Measurements from ENCODE around the gene SFR1.
A peak's percentile ranks its signal among the peaks of the same experiment; 100 is the strongest.

SFR1 gene, protein sequence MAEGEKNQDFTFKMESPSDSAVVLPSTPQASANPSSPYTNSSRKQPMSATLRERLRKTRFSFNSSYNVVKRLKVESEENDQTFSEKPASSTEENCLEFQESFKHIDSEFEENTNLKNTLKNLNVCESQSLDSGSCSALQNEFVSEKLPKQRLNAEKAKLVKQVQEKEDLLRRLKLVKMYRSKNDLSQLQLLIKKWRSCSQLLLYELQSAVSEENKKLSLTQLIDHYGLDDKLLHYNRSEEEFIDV

DNA sequence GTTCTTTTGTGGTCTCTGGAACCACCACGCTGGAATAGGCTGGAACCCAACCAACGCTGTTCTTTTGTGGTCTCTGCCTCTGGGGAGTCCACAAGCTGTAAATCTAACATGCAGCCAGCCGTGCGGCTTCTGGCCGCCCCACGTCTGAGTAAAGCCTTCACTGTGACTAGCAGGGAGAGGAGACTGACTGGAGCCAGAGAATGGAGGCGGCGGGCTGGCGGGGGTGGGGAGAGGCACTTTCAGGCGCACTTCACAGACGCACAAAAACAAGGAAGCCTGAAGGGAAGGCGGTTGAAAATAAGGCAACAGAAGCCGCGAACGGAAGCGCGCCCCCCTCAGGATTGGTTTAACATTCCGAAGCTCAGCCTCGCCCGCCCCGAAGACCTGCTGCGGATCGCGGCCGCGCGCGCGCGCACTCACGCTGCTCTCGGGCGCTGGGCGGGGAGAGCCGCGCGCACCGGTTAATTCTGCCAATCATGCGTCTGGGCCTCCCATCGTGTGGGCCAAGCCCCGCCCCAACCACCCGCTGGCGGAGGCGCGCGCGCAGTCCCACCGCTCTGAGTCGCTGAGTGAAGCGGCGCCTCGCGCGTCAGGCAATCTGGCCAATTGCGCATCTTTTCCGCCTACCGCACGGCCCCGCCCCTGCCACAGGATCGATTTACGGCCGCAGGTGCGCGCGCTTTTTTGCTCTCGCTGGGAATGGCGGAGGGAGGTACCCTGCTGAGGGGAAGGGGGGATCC, at the start of gene SFR1:
TSS of gene SFR1 (plus strand) at position 687 of the 740 bp plus-strand sequence. CDS start at position 700, 13 bp downstream.
- DNase-seq: peak; percentile 99
- ATAC-seq: peak; percentile 93

DNA sequence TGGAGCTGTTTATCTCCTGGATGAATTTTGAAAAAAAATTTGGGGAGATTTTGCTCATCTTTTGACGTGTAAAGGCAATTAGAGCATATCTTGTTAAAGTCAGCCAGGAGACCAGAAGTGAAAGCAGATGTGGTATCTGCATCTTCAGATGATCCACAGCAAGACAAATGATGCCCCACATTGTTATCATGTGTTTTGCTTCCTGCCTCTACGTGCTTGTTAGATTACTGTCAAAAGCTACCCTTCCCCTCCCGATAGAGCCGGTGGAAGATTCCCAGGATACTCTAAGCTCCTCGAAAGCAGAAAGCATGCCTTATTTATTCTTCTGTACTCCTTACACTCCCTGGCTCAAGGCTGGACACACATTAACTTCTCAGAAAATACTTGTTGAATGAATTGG, 49.2 kb upstream of the SFR1 start:
- ATAC-seq (no peak), DNase-seq (no peak)

DNA sequence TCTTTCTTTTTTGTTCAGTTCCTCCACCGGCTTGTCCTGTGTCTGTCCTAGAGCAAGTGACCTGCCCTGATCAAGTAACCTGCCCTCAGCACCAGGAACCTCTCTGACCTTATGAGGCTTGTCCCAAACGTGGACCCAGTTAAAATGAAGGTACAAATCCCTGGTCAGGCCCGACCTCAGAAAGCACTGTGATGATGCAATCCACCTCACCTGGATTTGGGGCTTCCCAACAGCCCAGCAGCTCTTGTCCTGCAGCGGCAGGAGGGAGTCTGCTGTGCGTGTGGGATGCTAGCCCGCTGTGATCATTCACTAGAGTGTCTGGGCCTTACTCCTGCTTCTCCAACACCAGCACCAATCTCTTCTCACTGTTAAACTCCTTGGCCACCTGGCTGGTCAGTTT, 47.5 kb upstream of the SFR1 start:
- DNase-seq (no peak), ATAC-seq (no peak)

DNA sequence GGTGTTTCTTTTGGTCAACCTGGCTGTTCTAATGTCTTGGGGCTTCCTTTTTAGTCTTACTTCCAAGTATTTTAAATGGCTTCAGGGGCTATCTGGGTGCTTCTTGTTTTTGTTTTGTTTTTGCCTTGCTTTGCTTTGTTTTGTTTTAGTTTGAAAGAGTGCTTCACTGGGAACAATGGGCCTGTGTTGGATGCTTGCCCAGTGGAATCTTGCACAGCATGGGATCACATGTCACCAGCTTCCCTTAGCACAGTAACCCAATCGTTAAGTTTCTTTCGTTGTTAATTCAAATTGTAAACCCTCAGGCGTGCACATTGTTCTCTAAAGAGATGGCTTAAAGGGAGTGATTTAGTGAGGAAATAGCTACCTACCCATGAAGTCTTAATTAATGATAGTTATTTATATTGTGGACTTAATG, 45.2 kb upstream of the SFR1 start:
- no peak for ATAC-seq
- no peak for DNase-seq

DNA sequence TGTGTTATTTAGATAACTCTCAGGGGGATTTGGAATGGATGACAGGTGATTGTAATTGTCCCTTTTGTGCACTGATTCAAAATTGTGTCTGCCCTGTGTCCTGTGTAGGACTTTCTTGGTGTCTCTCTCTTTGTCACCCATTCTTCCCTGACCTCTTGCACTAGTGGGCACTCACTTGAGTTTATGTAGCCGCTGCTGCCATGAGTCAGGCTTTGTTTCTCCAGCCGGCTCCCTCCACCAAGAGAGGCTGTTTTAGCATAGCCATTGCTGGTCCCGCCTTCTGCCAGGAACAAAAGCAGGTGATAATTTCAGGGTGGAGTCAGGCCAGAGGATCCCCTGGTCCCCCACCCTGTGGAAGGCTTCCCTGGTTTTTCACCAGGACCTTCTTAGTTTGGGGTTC, 44.7 kb upstream of the SFR1 start:
- DNase-seq: no peak

DNA sequence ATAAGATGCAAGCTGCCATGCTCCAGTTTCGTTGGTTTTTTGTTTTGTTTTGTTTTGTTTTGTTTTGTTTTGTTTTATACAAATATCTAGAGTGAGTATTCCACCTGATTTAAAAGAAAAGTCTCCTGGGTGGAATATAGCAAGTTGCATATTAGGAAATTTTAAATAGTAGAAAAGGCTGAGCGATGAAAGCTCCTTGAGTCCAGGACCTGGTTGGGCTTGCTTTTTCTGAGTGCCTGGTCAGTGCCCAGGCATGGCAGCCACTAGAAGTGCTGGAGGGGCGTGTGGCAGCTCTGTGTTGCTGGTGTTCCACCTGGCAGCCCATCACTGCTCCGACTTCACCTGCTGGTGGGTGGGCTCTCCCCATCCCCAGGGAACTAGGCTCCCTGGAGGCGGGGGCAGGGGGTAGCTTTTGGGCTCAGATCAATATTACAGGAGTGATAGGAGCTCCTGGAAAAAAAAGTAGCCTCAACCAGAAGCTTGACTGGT, 44.3 kb upstream of the SFR1 start:
- ATAC-seq (no peak), DNase-seq (no peak)

More for the DNA sequence above, 44.7 kb upstream of the SFR1 start:
- ATAC-seq: no peak

DNA sequence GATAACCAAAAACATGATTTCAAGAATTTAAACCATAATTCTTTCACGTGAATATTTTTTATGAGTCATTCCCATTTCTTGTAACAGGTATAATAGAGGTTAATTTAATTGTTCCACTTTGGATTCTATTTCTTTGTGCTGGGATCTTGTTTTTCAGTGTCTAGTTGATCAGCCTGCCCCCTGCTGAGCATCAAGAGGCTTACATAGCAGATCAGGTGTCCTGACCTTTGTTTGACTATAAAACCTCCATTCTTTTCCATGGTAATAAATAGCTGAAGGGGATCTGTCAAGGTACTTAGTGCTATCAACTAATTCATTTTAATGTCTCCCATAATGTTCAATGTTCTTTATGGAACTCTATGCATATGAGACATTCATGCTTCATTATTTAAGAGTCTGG, 41.2 kb upstream of the SFR1 start:
- no peak for ATAC-seq

DNA sequence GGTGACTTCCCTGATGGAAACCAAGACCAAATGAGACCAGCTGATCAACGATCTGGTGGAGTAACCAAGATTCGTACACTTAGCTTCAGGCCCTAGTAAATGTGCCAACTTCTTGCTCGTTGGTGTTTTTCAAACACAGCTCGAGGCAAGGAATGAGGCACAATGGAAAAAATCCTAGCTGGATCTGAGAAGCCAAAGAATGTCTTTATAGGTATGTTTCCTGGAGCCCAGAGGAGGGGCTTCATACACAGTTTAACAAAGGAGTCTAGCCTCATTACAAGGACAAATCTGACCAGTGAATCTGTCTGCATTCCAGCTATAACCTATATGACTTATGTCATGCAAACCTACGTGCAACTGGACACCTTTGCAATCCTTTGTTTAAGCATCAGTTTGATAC, 40.0 kb upstream of the SFR1 start:
- no peak for ATAC-seq
- no peak for DNase-seq

More for the DNA sequence above, 41.2 kb upstream of the SFR1 start:
- DNase-seq: no peak

DNA sequence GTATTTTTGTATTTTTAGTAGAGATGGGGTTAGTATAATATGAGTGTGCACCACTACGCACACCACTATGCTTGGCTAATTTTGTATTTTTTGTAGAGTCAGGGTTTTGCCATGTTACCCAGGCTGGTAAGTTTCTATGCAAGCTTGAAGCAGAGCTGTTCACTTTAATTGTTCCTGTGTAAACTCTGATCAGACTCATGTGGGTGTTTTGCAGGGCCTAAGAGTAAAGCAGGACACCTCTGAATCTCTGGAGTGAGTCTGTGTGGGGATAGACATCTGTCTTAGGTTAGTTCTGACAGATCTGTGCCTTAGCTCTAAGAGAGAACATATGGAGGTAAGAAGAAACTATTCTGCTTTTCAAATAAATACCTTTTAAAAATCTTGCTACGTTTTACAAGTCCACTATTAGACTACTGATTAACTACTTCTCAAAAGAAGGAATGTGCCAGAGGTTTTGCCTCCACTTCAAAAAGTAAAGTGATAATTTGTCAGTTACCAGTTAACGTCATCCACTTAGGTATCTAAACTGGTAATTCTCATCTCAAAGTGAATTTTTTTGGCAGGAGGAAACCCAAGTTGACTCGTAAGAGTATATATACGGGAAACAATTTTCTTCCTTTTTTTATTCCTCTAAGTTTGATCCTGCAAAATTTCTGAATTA, 37.4 kb upstream of the SFR1 start:
- ATAC-seq (no peak), DNase-seq (no peak)

DNA sequence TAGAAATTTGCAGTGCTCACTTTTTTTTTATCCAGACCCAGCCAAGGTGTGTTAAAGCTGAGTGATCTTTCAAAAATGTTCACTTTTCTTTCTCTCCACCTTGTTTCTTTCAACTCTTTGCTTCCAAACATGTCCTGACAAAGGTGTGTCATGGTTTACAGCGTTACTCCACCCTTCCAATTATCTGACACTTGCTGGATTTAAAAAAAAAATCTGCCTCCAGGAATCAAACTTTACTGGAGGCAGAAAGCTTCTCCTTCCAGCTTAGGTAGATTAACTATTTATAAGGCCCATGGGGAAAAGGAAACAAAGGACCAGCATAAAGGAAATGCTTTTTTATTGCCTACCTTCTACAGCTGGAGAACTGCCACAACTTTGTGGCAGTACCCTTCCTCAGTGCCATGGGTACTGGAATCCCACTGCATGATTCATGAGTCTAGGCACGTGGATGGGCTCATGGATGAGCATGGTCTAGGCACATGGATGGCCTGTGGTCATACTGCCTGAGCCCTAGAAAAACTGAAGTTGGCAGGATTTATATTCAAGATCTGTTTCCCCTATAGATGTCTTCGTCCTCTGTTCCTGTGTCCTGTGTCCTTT, 36.1 kb upstream of the SFR1 start, which contains the start of gene COL17A1:
TSS of gene COL17A1 (minus strand) at position 80 of the 600 bp plus-strand sequence. CDS start 5,207 bp downstream, outside the sequence.
- ATAC-seq (no peak), DNase-seq (no peak)

DNA sequence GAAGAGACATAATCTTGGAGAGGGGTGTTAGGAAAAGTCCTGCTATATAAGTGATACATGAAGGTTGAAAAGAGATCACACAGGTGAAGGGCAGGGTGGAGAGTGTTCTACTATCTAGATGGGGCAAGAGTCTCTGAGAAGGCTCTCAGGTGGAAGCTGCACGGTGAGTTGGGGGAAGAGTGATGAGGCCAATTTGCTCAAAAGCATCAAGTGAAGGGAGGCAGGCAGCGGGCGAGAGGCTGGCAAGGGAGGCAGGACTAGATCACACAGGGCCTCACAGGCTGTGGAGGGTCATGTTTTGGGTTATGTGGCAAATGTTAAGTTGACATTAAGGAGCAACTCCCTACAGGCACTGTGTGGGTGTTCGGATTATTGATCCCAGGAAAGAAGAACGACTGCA, 33.7 kb upstream of the SFR1 start:
- ATAC-seq (no peak), DNase-seq (no peak)

DNA sequence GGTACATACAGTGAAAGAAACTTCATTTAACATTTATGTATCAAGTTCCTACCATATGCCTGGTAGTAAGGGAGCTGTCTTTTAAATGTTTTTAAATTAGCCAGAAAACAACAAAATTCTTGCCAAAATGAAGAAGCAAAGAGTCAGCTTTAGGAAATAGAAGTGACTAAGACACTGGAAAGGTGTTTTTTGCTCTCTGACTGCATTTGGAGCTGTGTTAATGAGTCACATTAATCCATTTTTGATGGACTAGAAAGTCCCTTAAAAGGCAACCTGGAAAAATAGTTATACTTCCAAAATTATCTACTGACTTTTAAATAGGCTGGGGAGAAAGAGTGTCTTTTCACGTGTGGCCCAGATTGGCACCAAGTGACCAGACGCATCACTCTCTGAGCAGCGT, 32.4 kb upstream of the SFR1 start:
- no peak for DNase-seq
- no peak for ATAC-seq

DNA sequence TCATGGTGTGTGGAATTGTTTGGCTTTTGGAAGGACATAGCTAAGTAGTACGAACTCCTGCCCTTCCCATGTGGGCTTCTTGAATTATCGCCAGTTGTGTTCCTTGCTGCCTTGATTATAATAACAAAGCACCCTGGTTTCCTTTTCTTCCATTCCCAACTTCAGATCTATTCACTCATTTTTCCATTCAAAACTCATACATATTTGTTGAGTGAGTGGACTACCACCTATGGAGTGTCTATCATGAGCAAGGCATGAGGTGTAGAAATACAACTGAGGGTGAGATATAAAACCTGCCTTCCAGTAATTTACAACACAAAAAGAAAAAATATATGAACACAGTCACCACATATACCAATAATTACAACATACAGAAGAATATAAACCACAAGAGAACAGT, 31.4 kb upstream of the SFR1 start:
- no peak for DNase-seq
- no peak for ATAC-seq

DNA sequence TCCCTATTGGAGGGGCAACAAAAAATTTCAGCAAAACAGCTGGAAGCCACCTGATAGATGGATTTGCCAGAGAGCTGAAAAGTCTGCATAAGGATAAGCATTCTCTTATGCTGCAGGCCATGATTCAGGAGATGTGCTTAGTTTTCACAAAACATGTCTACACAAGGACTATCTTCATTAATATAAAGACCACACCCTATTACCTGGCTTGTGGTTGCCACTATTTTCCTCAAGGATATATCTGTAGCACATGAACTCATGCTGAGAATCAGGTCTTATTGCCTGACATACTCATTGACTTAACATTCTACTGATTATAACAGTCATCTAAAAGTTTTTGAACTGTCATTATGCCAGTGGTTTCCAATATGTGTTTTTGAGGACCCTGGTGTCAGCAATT, 29.2 kb upstream of the SFR1 start:
- ATAC-seq: no peak

DNA sequence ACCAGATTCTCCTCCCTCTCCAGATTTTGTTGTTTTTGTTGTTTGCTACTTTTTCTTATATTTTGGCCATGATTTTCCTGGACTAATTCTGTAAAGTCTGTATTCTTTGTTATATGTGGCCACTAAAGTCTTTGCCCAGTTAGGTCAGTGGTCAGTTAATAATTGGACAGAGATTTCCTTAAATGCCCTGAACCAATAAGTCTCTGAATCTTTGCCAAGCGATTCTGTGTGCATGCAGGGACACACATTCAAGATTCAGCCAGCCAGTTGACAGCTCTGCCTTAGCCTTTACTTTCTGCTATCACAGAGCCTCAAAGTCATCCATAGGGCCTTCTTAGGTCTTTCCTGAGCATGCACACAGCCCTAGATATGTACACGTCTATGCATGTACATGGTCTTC, 25.3 kb upstream of the SFR1 start:
- DNase-seq: no peak
- no peak for ATAC-seq

More for the DNA sequence above, 29.2 kb upstream of the SFR1 start:
- no peak for DNase-seq

DNA sequence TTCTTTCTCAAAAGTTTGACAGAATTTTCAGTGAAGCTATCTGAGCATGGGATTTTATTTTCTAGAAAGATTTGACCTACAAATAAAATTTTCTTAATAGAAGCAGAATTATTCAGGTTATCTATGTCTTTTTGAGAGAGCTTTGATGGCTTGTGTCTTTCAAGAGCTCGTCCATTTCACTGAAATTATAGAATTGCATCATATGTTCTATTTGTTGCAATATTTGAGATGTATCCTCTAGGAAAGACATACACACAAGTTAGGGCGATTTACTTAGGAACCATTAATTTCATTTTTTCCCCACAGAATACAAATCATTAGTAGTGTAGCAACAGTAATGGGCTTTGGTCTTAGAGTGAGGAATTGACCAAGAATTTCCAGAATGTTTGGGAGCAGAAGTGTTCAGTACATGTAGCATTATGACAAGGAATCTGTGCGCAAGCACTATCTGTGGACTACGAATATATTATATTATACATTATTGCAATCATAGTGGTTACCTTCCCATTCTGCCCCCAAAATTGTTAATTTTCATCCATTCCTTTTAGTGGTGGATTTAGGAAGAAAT, 23.5 kb upstream of the SFR1 start:
- ATAC-seq (no peak), DNase-seq (no peak)

DNA sequence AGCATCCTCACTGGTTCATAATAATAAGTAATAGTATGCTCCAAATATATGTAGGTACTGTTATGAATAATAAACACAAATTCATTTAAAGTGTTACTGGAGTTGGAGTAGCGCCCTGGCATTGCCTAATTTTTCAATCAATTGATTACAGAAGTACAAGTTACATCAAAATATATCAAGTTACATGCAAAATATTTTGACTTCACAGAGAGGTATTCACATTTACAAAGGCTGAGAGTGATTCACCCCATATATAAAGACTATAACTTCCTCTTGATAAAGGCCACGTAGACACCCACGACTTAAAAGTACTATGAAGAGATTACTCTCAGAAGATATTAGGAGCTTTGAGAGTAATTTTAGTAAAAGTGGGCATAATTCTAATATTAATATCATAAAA, 22.7 kb upstream of the SFR1 start:
- no peak for DNase-seq
- ATAC-seq: no peak

DNA sequence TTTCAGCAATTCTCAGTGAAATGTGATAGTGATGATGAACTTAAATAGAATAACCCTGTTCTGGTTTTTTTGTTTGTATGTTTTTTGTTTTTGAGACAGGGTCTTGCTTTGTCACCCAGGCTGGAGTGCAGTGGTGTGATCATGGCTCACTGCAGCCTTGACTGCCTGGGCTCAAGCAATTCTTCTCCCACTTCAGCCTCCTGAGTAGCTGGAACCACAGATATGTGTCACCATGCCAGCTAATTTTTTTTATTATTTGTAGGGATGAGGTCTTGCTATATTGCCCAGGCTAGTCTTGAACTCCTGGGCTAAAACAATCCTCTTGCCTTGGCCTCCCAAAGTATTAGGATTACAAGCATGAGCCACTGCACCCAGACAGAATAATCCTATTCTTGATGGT, 22.0 kb upstream of the SFR1 start:
- DNase-seq (no peak), ATAC-seq (no peak)

DNA sequence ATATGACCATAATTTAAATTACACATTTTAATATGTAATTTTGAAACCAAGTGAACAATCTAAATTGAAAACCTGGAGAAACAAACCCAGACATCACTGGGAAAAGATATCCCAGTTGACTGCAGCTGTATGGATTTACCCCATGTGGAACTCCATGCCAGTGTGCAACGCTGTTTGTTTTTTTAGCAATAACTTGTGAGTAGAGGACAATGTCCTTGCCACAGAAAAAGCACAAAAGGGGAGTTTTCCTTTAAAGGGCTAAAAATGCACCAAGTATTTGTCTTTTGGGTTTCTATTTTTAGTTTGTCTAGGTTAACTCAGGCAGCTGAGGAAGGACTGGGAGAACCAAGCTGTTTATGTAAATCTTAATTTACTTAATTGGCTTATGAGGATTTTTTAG, 21.2 kb upstream of the SFR1 start:
- DNase-seq (no peak), ATAC-seq (no peak)

DNA sequence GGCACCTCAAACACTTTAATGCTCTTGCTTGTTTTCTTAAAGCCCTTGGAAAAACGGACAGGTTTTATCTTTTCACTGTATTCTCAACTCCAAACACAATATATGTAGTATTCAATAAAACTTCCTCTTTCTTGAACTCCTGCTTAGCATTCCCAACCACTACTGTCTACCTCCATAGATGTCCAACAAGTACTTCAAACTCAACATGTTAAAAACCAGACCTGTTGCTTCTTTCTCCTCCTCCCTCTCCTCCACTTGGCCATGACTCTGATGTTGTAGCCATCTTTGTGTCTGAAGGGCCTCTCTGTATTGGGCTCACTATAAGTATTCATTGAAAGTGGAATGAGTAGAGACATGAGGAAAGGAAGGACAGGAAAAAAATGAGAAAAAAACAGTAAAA, 20.1 kb upstream of the SFR1 start:
- DNase-seq (no peak), ATAC-seq (no peak)

DNA sequence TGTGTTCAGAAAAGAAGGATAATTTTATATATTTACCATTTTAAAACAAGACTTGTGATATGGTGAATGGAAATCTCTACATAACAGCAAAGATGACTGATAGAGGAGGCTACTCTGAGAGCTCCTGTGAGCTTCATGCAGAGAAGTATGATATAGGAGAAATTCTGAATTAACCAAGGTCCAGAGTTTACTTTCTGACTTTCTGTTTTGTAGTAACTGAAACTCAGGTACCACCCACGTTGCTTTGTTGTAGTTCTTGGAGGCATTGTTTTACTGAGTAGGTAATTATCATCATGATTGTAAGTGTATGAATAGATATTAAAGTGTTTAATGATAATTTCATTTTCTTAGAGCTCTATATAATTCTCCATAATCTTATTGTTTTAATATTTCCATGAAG, 18.0 kb upstream of the SFR1 start:
- ATAC-seq: no peak
- DNase-seq: no peak

DNA sequence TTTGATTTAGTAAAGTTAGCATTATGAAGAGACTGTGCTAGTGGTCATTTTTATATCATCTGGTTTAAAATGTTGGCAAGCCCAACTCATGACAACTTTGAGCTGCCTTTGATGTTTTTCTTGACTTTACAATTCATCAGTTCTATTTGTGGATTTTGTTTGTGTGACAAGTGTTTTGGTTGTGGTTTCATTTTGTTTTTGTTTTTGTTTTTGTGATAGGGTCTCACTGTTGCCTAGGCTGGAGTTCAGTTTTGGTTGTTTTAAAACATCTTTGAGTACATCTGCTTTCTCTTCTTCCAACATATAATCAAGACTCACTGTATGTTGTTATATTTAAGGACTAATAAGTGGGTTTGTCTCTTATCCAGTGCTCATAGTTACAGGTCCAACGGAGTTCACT, 17.6 kb upstream of the SFR1 start:
- ATAC-seq (no peak), DNase-seq (no peak)
